Measurements from ENCODE around the gene KCNQ4.

Gene KCNQ4

GRCh38 chr1:40884055-40884795 lies 100.6 kb downstream of the KCNQ4 start:
- H3K4me3 ChIP-seq (ENCODE audit: low read depth, low read length), result no peak overlapping the region
- DNase-seq (ENCODE audit: low read depth), result no peak
- TF ChIP-seq CTCF (IDR thresholded peaks at IDR 0.05; ENCODE audit: control insufficient read depth, extremely low read depth, insufficient read depth), result no peak

DNA sequence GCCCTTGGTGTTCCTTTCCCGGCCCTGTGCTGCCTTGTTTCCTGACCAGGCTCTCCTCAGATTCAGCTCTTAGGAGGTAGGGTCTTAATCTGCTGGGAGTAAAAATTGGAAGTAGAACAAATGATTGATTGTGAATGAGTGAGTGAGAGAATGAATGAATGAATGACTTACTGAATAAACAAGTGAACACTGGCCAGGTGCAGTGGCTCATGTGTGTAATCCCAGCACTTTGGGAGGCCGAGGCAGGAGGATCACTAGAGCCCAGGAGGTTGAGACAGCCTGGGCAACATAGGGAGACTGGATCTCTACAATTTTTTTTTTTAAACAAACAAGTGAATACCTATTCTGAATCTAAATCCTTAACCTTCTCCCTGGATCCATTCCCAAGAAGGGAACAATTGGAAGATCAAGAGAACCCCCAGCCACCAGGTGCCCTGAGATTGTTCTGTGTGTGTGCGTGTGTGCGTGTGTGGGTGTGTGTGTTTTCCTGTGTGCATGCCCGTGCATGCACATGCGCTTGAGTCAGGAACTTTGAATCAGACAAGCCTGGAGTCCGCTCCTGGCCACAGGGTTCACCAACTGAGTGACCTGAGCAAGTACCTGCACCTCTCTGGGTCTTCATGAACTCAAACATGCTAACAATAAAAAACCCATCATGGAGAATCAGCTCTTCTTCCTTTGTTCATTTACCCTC lies 102.9 kb downstream of the KCNQ4 start:
- no peak for TF ChIP-seq CTCF (IDR thresholded peaks at IDR 0.05; ENCODE audit: control insufficient read depth, extremely low read depth, insufficient read depth)
- H3K4me3 ChIP-seq (ENCODE audit: low read depth, low read length), result no peak overlapping the region
- no peak for DNase-seq (ENCODE audit: low read depth)

DNA sequence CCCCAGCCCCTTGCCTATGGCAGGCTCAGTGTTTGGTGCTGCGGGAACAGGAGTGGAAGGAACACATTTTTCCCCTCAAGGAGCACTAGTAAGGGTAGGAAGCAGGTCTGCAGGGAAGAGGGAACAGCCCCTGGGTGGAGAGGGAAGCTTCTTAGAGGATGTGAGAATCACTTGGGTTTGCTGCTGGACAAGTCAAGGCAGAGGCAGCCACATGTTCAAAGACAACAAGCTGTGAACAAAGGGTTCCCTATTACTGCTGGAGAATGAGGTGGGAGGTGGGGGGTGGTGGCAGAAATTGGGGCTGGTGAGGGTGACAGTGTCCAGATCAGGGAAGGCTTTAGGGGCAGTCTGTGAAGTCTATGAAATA lies 103.4 kb downstream of the KCNQ4 start:
- no peak for TF ChIP-seq CTCF (IDR thresholded peaks at IDR 0.05; ENCODE audit: control insufficient read depth, extremely low read depth, insufficient read depth)
- no peak for DNase-seq (ENCODE audit: low read depth)
- no peak overlapping the region for H3K4me3 ChIP-seq (ENCODE audit: low read depth, low read length)

DNA sequence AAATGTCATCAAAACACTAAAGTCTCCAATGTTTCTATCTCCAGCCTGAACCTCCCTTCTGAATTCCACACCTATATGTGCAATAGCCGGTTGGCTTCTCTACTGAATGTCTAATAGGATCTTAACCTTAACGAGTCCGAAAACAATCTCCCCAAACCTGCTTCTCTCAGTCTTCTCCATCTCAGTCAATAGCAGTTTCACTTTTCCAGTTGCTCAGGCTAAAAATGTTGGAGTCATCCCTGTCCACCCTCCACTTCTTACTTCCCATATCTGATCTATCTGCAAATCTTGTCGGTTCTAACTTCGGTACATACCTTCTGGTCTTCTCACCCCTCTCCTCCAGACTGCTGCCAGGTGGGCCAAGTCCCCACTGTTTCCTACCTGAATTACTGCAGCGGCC lies 104.1 kb downstream of the KCNQ4 start:
- no peak for TF ChIP-seq CTCF (IDR thresholded peaks at IDR 0.05; ENCODE audit: control insufficient read depth, extremely low read depth, insufficient read depth)
- no peak overlapping the region for H3K4me3 ChIP-seq (ENCODE audit: low read depth, low read length)
- no peak for DNase-seq (ENCODE audit: low read depth)

Measured in LNCaP clone FGC (cell line).